HG02852 (cell line): ENCODE data around the gene DUSP12.

Experiments used
- ATAC-seq: cut with Tn5 transposase; IDR thresholded peaks from one replicate; pipeline ENCODE4 v1.9.1; 2021; ENCODE audit warnings: mild to moderate bottlenecking, moderate library complexity; ENCODE audit not compliant: unreplicated experiment

DUSP12 gene

GRCh38 chr1:161727256-161727924 is 22.2 kb upstream of the DUSP12 start:
- ATAC-seq: peak; percentile 23

GRCh38 chr1:161728376-161729226 is 21.0 kb upstream of the DUSP12 start:
- no peak for ATAC-seq

- ATAC-seq: no peak
Observed at GRCh38 chr1:161730050-161730564, 19.5 kb upstream of the DUSP12 start.

- no peak for ATAC-seq
Observed at GRCh38 chr1:161731241-161731640, 18.3 kb upstream of the DUSP12 start.

- ATAC-seq: no peak
Observed at GRCh38 chr1:161731981-161732718, 17.4 kb upstream of the DUSP12 start.

- ATAC-seq: no peak
Observed at GRCh38 chr1:161733526-161733925, 16.1 kb upstream of the DUSP12 start.

GRCh38 chr1:161735837-161736236 is 13.7 kb upstream of the DUSP12 start:
- no peak for ATAC-seq

- ATAC-seq: no peak
Observed at GRCh38 chr1:161736335-161736969, 13.1 kb upstream of the DUSP12 start.

GRCh38 chr1:161737625-161738024 is 12.0 kb upstream of the DUSP12 start:
- no peak for ATAC-seq

GRCh38 chr1:161738627-161739287 is 10.8 kb upstream of the DUSP12 start:
- peak; percentile 62 for ATAC-seq

GRCh38 chr1:161739865-161740566 is 9.6 kb upstream of the DUSP12 start:
- no peak for ATAC-seq

- ATAC-seq: no peak
Observed at GRCh38 chr1:161740921-161741320, 8.7 kb upstream of the DUSP12 start.

- no peak for ATAC-seq
Observed at GRCh38 chr1:161743231-161743630, 6.4 kb upstream of the DUSP12 start.

GRCh38 chr1:161747801-161748200 is 1.8 kb upstream of the DUSP12 start:
- no peak for ATAC-seq

GRCh38 chr1:161763522-161764098 is 14.0 kb downstream of the DUSP12 start:
- ATAC-seq: no peak

GRCh38 chr1:161766102-161766981 is 16.8 kb downstream of the DUSP12 start, which contains the start of gene ATF6:
Gene ATF6 (plus strand): TSS chr1:161766320. CDS start chr1:161766361, 41 bp downstream.
- ATAC-seq: peak; percentile 68

GRCh38 chr1:161768461-161768860 is 18.9 kb downstream of the DUSP12 start:
- no peak for ATAC-seq

- ATAC-seq: no peak
Observed at GRCh38 chr1:161768986-161769672, 19.5 kb downstream of the DUSP12 start.
